GM23248 (cell line): ENCODE data around the gene MGAT4A. TPM values are rescaled to one million over a fixed set of nuclear protein-coding genes. Genes with fewer than 3 reads are reported as not detected.

Experiments used
- DNase-seq: peaks from one replicate; pipeline ENCODE4 v3.0.0-alpha.2; 2015
- H2AFZ ChIP-seq: fragments of 200-600 bp; sonication (generic); 2 replicates; pipeline ENCODE4 v1.6.1; 2016; ENCODE audit warnings: antibody characterized with exemption
- H3F3A ChIP-seq: fragments of 200-600 bp; sonication (generic); 2 replicates; pipeline ENCODE4 v1.6.1; 2016; ENCODE audit warnings: mild to moderate bottlenecking, antibody characterized with exemption, mixed run types; ENCODE audit not compliant: insufficient read depth
- H3K27ac ChIP-seq: fragments of 200-600 bp; sonication (generic); 2 replicates; pipeline ENCODE4 v1.5.1; 2016; ENCODE audit warnings: mild to moderate bottlenecking
- H3K27me3 ChIP-seq: fragments of 200-600 bp; sonication (generic); replicated peaks from 2 replicates; pipeline ENCODE4 v1.6.1; 2016; ENCODE audit warnings: mild to moderate bottlenecking; ENCODE audit not compliant: insufficient read depth
- H3K36me3 ChIP-seq: fragments of 200-600 bp; sonication (generic); 2 replicates; pipeline ENCODE4 v1.6.1; 2016; ENCODE audit warnings: low read depth, mild to moderate bottlenecking
- H3K4me1 ChIP-seq: fragments of 200-600 bp; sonication (generic); 2 replicates; pipeline ENCODE4 v1.6.1; 2016; ENCODE audit warnings: mild to moderate bottlenecking; ENCODE audit not compliant: insufficient read depth
- H3K4me2 ChIP-seq: fragments of 200-600 bp; sonication (generic); one replicate; pipeline ENCODE4 v1.6.1; 2016; ENCODE audit warnings: mild to moderate bottlenecking; ENCODE audit not compliant: unreplicated experiment
- H3K4me3 ChIP-seq: fragments of 200-600 bp; sonication (generic); 2 replicates; pipeline ENCODE4 v1.5.1; 2016; ENCODE audit warnings: mild to moderate bottlenecking
- H3K79me2 ChIP-seq: fragments of 200-600 bp; sonication (generic); 2 replicates; pipeline ENCODE4 v1.6.1; 2016; ENCODE audit warnings: mild to moderate bottlenecking; ENCODE audit not compliant: insufficient read depth
- H3K9ac ChIP-seq: fragments of 200-600 bp; sonication (generic); 2 replicates; pipeline ENCODE4 v1.6.1; 2016; ENCODE audit warnings: mild to moderate bottlenecking
- H3K9me2 ChIP-seq: fragments of 200-600 bp; sonication (generic); 2 replicates; pipeline ENCODE4 v1.6.1; 2016; ENCODE audit warnings: mixed run types, mild to moderate bottlenecking, moderate library complexity; ENCODE audit not compliant: insufficient read depth
- H3K9me3 ChIP-seq: fragments of 200-600 bp; sonication (generic); one replicate; pipeline ENCODE4 v1.6.1; 2017; ENCODE audit warnings: low read depth
- H4K20me1 ChIP-seq: fragments of 200-600 bp; sonication (generic); 2 replicates; pipeline ENCODE4 v1.6.0; 2016; ENCODE audit not compliant: insufficient read depth
- EZH2 ChIP-seq: fragments of 200-600 bp; sonication (generic); IDR thresholded peaks from 2 replicates; pipeline ENCODE4 v1.6.1; 2018; ENCODE audit warnings: antibody characterized with exemption, mild to moderate bottlenecking; ENCODE audit not compliant: insufficient read depth, poor library complexity, severe bottlenecking
- EZH2phosphoT487 ChIP-seq: fragments of 200-600 bp; sonication (generic); IDR thresholded peaks from 2 replicates; pipeline ENCODE4 v1.6.1; 2018; ENCODE audit warnings: antibody characterized with exemption, moderate library complexity, mild to moderate bottlenecking, low read depth; ENCODE audit not compliant: insufficient read depth
- WGBS, 2 experiments: methylation state at CpG; one replicate each; pipeline ENCODE4 v1.1.6; 2015 to 2017; ENCODE audit warnings: low lambda C conversion rate in 2 of 2, low coverage in 1 of 2; ENCODE audit errors: missing lambda C conversion rate in 2 of 2; 5-methylcytosine and 5-hydroxymethylcytosine counted together
- in situ Hi-C: fragments of 300-500 bp; cut with MboI; formaldehyde crosslinking; loops from 2 replicates; pipeline ENCODE4 v1.15.0; 2020
- polyA plus RNA-seq: library from polyadenylated mRNA; unstranded; fragments of >200 nt; fragmentation: Nextera tagmentation; extraction: Ambion mirVana; gene quantifications from 2 replicates; pipeline ENCODE4 v1.2.1, GENCODE V29; 2016
- total RNA-seq: library from RNA; depleted of rRNA; stranded (reverse); fragments of >200 nt; shearing (Covaris generic); gene quantifications from 2 replicates; pipeline ENCODE4 v1.2.3, GENCODE V29; 2014

MGAT4A gene
- total and polyA plus RNA-seq, 2 experiments from 2014 or later: under 0.01 TPM; not detected in 1

- H3K4me2 ChIP-seq: no peak overlapping the region
- in situ Hi-C loops: loop anchor here (10.0 to 25.0 kb wide), 2 partner anchors 178 to 406 kb away; no protein-coding TSS in a partner anchor
- no peaks in the 10 kb centered on the region for H3K9me3 ChIP-seq
- H3K27ac ChIP-seq: no peak overlapping the region
- no peak for DNase-seq
- no peak for TF ChIP-seq EZH2phosphoT487
- TF ChIP-seq EZH2: no peak
- no peaks in the 10 kb centered on the region for H4K20me1 ChIP-seq
- 69 to 81% methylated on average over 4 of the region's 4 CpGs for WGBS, 2 experiments
- no peaks in the 10 kb centered on the region for H3K4me1 ChIP-seq
- H3K36me3 ChIP-seq: no peaks in the 10 kb centered on the region
- no peak overlapping the region for H2AFZ ChIP-seq
- no peaks in the 10 kb centered on the region for H3K9me2 ChIP-seq
- peaks cover 7% of the 10 kb centered on the region; the same call in 1 of the 2 replicates for H3K27me3 ChIP-seq
- no peaks in the 10 kb centered on the region for H3F3A ChIP-seq
- H3K9ac ChIP-seq: no peak overlapping the region
- no peak overlapping the region for H3K4me3 ChIP-seq
- H3K79me2 ChIP-seq: no peaks in the 10 kb centered on the region
Observed at GRCh38 chr2:98658816-98659490, 72.0 kb downstream of the MGAT4A start.

DNA sequence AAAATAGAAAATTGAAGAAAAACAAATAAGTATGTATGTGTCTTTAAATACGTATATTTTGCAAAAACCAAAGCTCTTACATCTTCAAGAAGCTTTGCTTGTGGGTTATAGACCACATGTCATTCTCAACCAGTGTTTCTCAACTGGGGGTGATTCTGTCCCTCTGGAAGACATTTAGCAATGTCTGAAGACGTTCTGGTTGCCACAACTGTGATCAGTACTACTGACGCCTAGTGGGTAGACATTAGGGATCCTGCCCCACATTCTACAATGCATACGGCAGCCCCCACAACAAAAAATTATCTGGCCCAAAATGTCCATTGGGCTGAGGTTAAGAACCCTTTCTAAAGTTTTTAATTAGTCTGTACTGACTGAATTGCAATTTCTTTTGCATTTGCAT lies 74.1 kb downstream of the MGAT4A start:
- in situ Hi-C loops: loop anchor here (10.0 to 25.0 kb wide), 2 partner anchors 181 to 408 kb away; no protein-coding TSS in a partner anchor
- no peak for TF ChIP-seq EZH2
- no peak for TF ChIP-seq EZH2phosphoT487
- Histone ChIP-seq H3K4me2 (no peak overlapping the region), H3K4me3 (no peak overlapping the region), H2AFZ (no peak overlapping the region), H3K9ac (no peak overlapping the region), H3K27ac (no peak overlapping the region), H3K4me1 (no peaks in the 10 kb centered on the region), H3F3A (no peaks in the 10 kb centered on the region), H3K27me3 (peaks cover under 1% of the 10 kb centered on the region; the same call in 1 of the 2 replicates), H3K9me2 (no peaks in the 10 kb centered on the region), H3K79me2 (no peaks in the 10 kb centered on the region), H3K9me3 (no peaks in the 10 kb centered on the region), H4K20me1 (no peaks in the 10 kb centered on the region), H3K36me3 (no peaks in the 10 kb centered on the region)
- no peak for DNase-seq
- WGBS, 2 experiments: 57 to 60% methylated on average over 4 of the region's 4 CpGs

GRCh38 chr2:98654699-98655495 lies 76.0 kb downstream of the MGAT4A start:
- Histone ChIP-seq H3F3A (no peaks in the 10 kb centered on the region), H3K9me3 (no peaks in the 10 kb centered on the region), H4K20me1 (no peaks in the 10 kb centered on the region), H3K4me3 (no peak overlapping the region), H3K9ac (no peak overlapping the region), H3K79me2 (no peaks in the 10 kb centered on the region), H3K36me3 (no peaks in the 10 kb centered on the region), H3K27ac (no peak overlapping the region), H2AFZ (no peak overlapping the region), H3K4me2 (no peak overlapping the region), H3K4me1 (no peaks in the 10 kb centered on the region), H3K27me3 (no peaks in the 10 kb centered on the region), H3K9me2 (no peaks in the 10 kb centered on the region)
- TF ChIP-seq EZH2phosphoT487: no peak
- TF ChIP-seq EZH2: no peak
- DNase-seq: no peak
- WGBS, 2 experiments: 81 to 89% methylated on average over 3 of the region's 3 CpGs
- in situ Hi-C loops: loop anchor here (10.0 to 25.0 kb wide), 2 partner anchors 182 to 410 kb away; no protein-coding TSS in a partner anchor

- TF ChIP-seq EZH2: no peak
- no peak for TF ChIP-seq EZH2phosphoT487
- Histone ChIP-seq H3K36me3 (no peaks in the 10 kb centered on the region), H2AFZ (no peak overlapping the region), H3K79me2 (no peaks in the 10 kb centered on the region), H3K4me2 (no peak overlapping the region), H3F3A (no peaks in the 10 kb centered on the region), H3K9me2 (no peaks in the 10 kb centered on the region), H4K20me1 (no peaks in the 10 kb centered on the region), H3K9me3 (no peaks in the 10 kb centered on the region), H3K4me1 (no peaks in the 10 kb centered on the region), H3K27me3 (no peaks in the 10 kb centered on the region), H3K4me3 (no peak overlapping the region), H3K9ac (no peak overlapping the region), H3K27ac (no peak overlapping the region)
- WGBS, 2 experiments: 71 to 86% methylated on average over 1 of the region's 1 CpG
- DNase-seq: no peak
- in situ Hi-C loops: loop anchor here (10.0 to 25.0 kb wide), 2 partner anchors 186 to 414 kb away; no protein-coding TSS in a partner anchor
Observed at GRCh38 chr2:98650998-98651397, 79.9 kb downstream of the MGAT4A start.
